IPS-15b (cell line): ENCODE results near the gene COL6A2.

Experiments used
- H3K27me3 ChIP-seq: one replicate; pipeline ENCODE4 v1.6.1; 2013; ENCODE audit warnings: low read length; ENCODE audit not compliant: control insufficient read depth, insufficient read depth
- H3K36me3 ChIP-seq: one replicate; pipeline ENCODE4 v1.6.1; 2013; ENCODE audit warnings: low read length; ENCODE audit not compliant: control insufficient read depth, insufficient read depth
- H3K4me1 ChIP-seq: one replicate; pipeline ENCODE4 v1.6.1; 2013; ENCODE audit warnings: mild to moderate bottlenecking, low read length; ENCODE audit not compliant: control insufficient read depth, insufficient read depth
- H3K4me3 ChIP-seq: one replicate; pipeline ENCODE4 v1.5.1; 2013; ENCODE audit warnings: low read depth, low read length
- H3K9ac ChIP-seq: one replicate; pipeline ENCODE4 v1.6.1; 2013; ENCODE audit warnings: low read depth, mild to moderate bottlenecking, low read length
- H3K9me3 ChIP-seq: one replicate; pipeline ENCODE4 v1.6.1; 2013; ENCODE audit warnings: mild to moderate bottlenecking, low read length; ENCODE audit not compliant: control insufficient read depth, insufficient read depth

COL6A2 gene

GRCh38 chr21:46092811-46093667, 4.9 kb upstream of the COL6A2 start:
- H3K4me3 ChIP-seq, result no peak overlapping the region
- H3K27me3 ChIP-seq, result peaks cover 6% of the 10 kb centered on the region
- no peak overlapping the region for H3K9ac ChIP-seq
- H3K36me3 ChIP-seq, result no peaks in the 10 kb centered on the region
- no peaks in the 10 kb centered on the region for H3K4me1 ChIP-seq
- peaks cover 10% of the 10 kb centered on the region for H3K9me3 ChIP-seq

GRCh38 chr21:46093668-46094400, 4.1 kb upstream of the COL6A2 start:
- Histone ChIP-seq H3K9ac (no peak overlapping the region), H3K4me3 (no peak overlapping the region), H3K36me3 (no peaks in the 10 kb centered on the region), H3K4me1 (no peaks in the 10 kb centered on the region), H3K27me3 (peaks cover 6% of the 10 kb centered on the region), H3K9me3 (peaks cover 10% of the 10 kb centered on the region)

- Histone ChIP-seq H3K9me3 (peaks cover 10% of the 10 kb centered on the region), H3K9ac (no peak overlapping the region), H3K4me3 (no peak overlapping the region), H3K36me3 (no peaks in the 10 kb centered on the region), H3K27me3 (peaks cover 6% of the 10 kb centered on the region), H3K4me1 (no peaks in the 10 kb centered on the region)
Observed at GRCh38 chr21:46094401-46095082, 3.4 kb upstream of the COL6A2 start.

GRCh38 chr21:46095083-46095719, 2.7 kb upstream of the COL6A2 start:
- Histone ChIP-seq H3K36me3 (no peaks in the 10 kb centered on the region), H3K4me3 (no peak overlapping the region), H3K27me3 (peaks cover 6% of the 10 kb centered on the region), H3K9ac (no peak overlapping the region), H3K4me1 (no peaks in the 10 kb centered on the region), H3K9me3 (peaks cover 10% of the 10 kb centered on the region)

GRCh38 chr21:46095814-46096595, 1.9 kb upstream of the COL6A2 start:
- no peaks in the 10 kb centered on the region for H3K36me3 ChIP-seq
- peaks cover 6% of the 10 kb centered on the region for H3K27me3 ChIP-seq

GRCh38 chr21:46096596-46097335, 1.1 kb upstream of the COL6A2 start:
- Histone ChIP-seq H3K9me3 (peaks cover 10% of the 10 kb centered on the region), H3K36me3 (no peaks in the 10 kb centered on the region), H3K27me3 (peaks cover 6% of the 10 kb centered on the region), H3K4me1 (no peaks in the 10 kb centered on the region), H3K4me3 (peak overlapping the region; percentile 32), H3K9ac (no peak overlapping the region)

More at GRCh38 chr21:46095814-46096595, 1.9 kb upstream of the COL6A2 start:
- no peak overlapping the region for H3K4me3 ChIP-seq
- H3K4me1 ChIP-seq, result no peaks in the 10 kb centered on the region
- peaks cover 10% of the 10 kb centered on the region for H3K9me3 ChIP-seq
- H3K9ac ChIP-seq, result no peak overlapping the region

- Histone ChIP-seq H3K27me3 (peaks cover 6% of the 10 kb centered on the region), H3K9me3 (peaks cover 7% of the 10 kb centered on the region), H3K9ac (no peak overlapping the region), H3K4me1 (no peaks in the 10 kb centered on the region), H3K36me3 (no peaks in the 10 kb centered on the region), H3K4me3 (peak overlapping the region; percentile 62)
Observed at GRCh38 chr21:46098303-46099141, 610 bp downstream of the COL6A2 start.

- Histone ChIP-seq H3K4me3 (peak overlapping the region; percentile 62), H3K4me1 (no peaks in the 10 kb centered on the region), H3K9me3 (no peaks in the 10 kb centered on the region), H3K36me3 (no peaks in the 10 kb centered on the region), H3K9ac (no peak overlapping the region), H3K27me3 (peaks cover 6% of the 10 kb centered on the region)
Observed at GRCh38 chr21:46099476-46099875, 1.6 kb downstream of the COL6A2 start.

GRCh38 chr21:46100020-46100419, 2.1 kb downstream of the COL6A2 start:
- Histone ChIP-seq H3K4me1 (no peaks in the 10 kb centered on the region), H3K4me3 (no peak overlapping the region), H3K36me3 (no peaks in the 10 kb centered on the region), H3K27me3 (peaks cover 6% of the 10 kb centered on the region), H3K9ac (no peak overlapping the region), H3K9me3 (no peaks in the 10 kb centered on the region)

GRCh38 chr21:46100426-46100825, 2.5 kb downstream of the COL6A2 start:
- no peaks in the 10 kb centered on the region for H3K36me3 ChIP-seq
- no peak overlapping the region for H3K4me3 ChIP-seq
- no peaks in the 10 kb centered on the region for H3K9me3 ChIP-seq

More at GRCh38 chr21:46100426-46100825, 2.5 kb downstream of the COL6A2 start:
- Histone ChIP-seq H3K27me3 (peaks cover 6% of the 10 kb centered on the region), H3K9ac (no peak overlapping the region), H3K4me1 (no peaks in the 10 kb centered on the region)
